ENCODE measurements around the gene NUP210.

Gene NUP210

GRCh38 chr3:13272831-13273603 lies 147.1 kb downstream of the NUP210 start:
- H3K9me3 ChIP-seq (ENCODE audit: control insufficient read depth, low read length) = no peaks in the 10 kb centered on the region
- H3K36me3 ChIP-seq (ENCODE audit: control insufficient read depth, insufficient read depth, low read length) = no peaks in the 10 kb centered on the region
- no peak overlapping the region for H3K4me3 ChIP-seq (ENCODE audit: insufficient read depth, low read depth, low read length, poor library complexity, severe bottlenecking)
- H3K27me3 ChIP-seq (replicated peaks; ENCODE audit: control insufficient read depth, insufficient read depth, low read length, poor library complexity, severe bottlenecking) = no peaks in the 10 kb centered on the region
- no peak for DNase-seq
- no peaks in the 10 kb centered on the region for H3K4me1 ChIP-seq (ENCODE audit: control insufficient read depth, insufficient read depth, low read length, poor library complexity, severe bottlenecking)
- no peak overlapping the region for H3K27ac ChIP-seq (ENCODE audit: insufficient read depth, low read length, poor library complexity, severe bottlenecking)

GRCh38 chr3:13269711-13270378 lies 150.3 kb downstream of the NUP210 start:
- DNase-seq = no peak
- no peaks in the 10 kb centered on the region for H3K36me3 ChIP-seq (ENCODE audit: control insufficient read depth, insufficient read depth, low read length)
- H3K27ac ChIP-seq (ENCODE audit: insufficient read depth, low read length, poor library complexity, severe bottlenecking) = no peak overlapping the region
- no peak overlapping the region for H3K4me3 ChIP-seq (ENCODE audit: insufficient read depth, low read depth, low read length, poor library complexity, severe bottlenecking)
- no peaks in the 10 kb centered on the region for H3K9me3 ChIP-seq (ENCODE audit: control insufficient read depth, low read length)
- H3K4me1 ChIP-seq (ENCODE audit: control insufficient read depth, insufficient read depth, low read length, poor library complexity, severe bottlenecking) = no peaks in the 10 kb centered on the region
- no peaks in the 10 kb centered on the region for H3K27me3 ChIP-seq (replicated peaks; ENCODE audit: control insufficient read depth, insufficient read depth, low read length, poor library complexity, severe bottlenecking)

GRCh38 chr3:13268961-13269441 lies 151.1 kb downstream of the NUP210 start:
- no peak overlapping the region for H3K4me3 ChIP-seq (ENCODE audit: insufficient read depth, low read depth, low read length, poor library complexity, severe bottlenecking)
- H3K9me3 ChIP-seq (ENCODE audit: control insufficient read depth, low read length) = no peaks in the 10 kb centered on the region
- H3K36me3 ChIP-seq (ENCODE audit: control insufficient read depth, insufficient read depth, low read length) = no peaks in the 10 kb centered on the region
- H3K4me1 ChIP-seq (ENCODE audit: control insufficient read depth, insufficient read depth, low read length, poor library complexity, severe bottlenecking) = no peaks in the 10 kb centered on the region
- no peak for DNase-seq
- H3K27me3 ChIP-seq (replicated peaks; ENCODE audit: control insufficient read depth, insufficient read depth, low read length, poor library complexity, severe bottlenecking) = no peaks in the 10 kb centered on the region
- H3K27ac ChIP-seq (ENCODE audit: insufficient read depth, low read length, poor library complexity, severe bottlenecking) = no peak overlapping the region

GRCh38 chr3:13268120-13268519 lies 152.0 kb downstream of the NUP210 start:
- Histone ChIP-seq H3K27ac (ENCODE audit: insufficient read depth, low read length, poor library complexity, severe bottlenecking) (no peak overlapping the region), H3K4me3 (ENCODE audit: insufficient read depth, low read depth, low read length, poor library complexity, severe bottlenecking) (no peak overlapping the region), H3K9me3 (ENCODE audit: control insufficient read depth, low read length) (no peaks in the 10 kb centered on the region), H3K36me3 (ENCODE audit: control insufficient read depth, insufficient read depth, low read length) (no peaks in the 10 kb centered on the region), H3K27me3 (replicated peaks; ENCODE audit: control insufficient read depth, insufficient read depth, low read length, poor library complexity, severe bottlenecking) (no peaks in the 10 kb centered on the region), H3K4me1 (ENCODE audit: control insufficient read depth, insufficient read depth, low read length, poor library complexity, severe bottlenecking) (no peaks in the 10 kb centered on the region)
- DNase-seq = no peak

- H3K4me3 ChIP-seq (ENCODE audit: insufficient read depth, low read depth, low read length, poor library complexity, severe bottlenecking) = no peak overlapping the region
Measured at GRCh38 chr3:13266651-13267362, 153.3 kb downstream of the NUP210 start.

More at GRCh38 chr3:13266651-13267362, 153.3 kb downstream of the NUP210 start:
- H3K4me1 ChIP-seq (ENCODE audit: control insufficient read depth, insufficient read depth, low read length, poor library complexity, severe bottlenecking) = no peaks in the 10 kb centered on the region
- H3K27me3 ChIP-seq (replicated peaks; ENCODE audit: control insufficient read depth, insufficient read depth, low read length, poor library complexity, severe bottlenecking) = no peaks in the 10 kb centered on the region
- H3K36me3 ChIP-seq (ENCODE audit: control insufficient read depth, insufficient read depth, low read length) = no peaks in the 10 kb centered on the region
- no peak for DNase-seq
- H3K9me3 ChIP-seq (ENCODE audit: control insufficient read depth, low read length) = no peaks in the 10 kb centered on the region
- H3K27ac ChIP-seq (ENCODE audit: insufficient read depth, low read length, poor library complexity, severe bottlenecking) = no peak overlapping the region
